ENCODE results near the gene SYNGR3.
"Not testable (repeated sequence)": the region's sequence is repeated elsewhere in the genome, so short reads cannot be mapped to it uniquely, and the experiment has no call there.

The SYNGR3 gene

DNA sequence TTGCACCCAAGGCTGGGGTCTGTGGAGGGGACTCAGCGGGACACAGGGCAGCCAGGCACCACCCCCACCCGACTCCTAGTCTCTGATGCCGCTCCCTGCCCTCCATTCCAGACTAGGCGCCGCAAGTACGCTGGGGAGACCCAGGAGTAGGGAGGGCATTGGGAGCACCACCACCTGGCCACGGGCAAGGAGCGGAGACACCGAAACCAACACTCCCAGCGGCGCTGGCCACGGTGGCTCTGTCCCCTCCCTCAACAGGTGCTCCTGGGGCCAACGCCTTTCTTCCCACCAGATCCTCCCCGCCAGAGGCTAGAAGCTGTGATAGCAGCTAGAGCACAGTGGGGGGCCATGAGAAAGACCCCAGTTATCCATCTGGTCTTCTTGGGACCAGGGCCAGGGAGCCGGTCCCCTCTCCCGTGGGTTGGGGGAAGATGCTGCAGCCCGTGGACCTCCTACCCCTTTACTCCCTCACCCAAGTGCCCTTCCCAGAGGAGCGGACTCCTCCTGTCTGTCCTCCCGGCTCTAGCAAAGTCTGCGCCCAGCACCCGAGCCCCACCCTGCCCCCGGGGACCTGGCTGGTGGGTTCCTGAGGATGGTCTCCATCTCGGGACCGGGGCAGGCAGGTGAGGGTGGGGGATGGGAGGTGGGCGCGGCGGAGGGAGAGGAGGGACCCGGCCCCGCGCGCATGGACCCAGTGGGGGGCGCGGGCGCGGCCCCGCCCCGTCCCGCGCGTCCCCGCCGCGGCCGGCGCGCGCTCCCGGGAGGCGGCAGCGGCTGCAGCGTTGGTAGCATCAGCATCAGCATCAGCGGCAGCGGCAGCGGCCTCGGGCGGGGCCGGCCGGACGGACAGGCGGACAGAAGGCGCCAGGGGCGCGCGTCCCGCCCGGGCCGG, at the start of gene SYNGR3:
SYNGR3 (plus strand) TSS at position 762 of the 892 bp plus-strand sequence. CDS start 133 bp downstream, outside the sequence.
- no peak for DNase-seq (ENCODE audit: low spot score)

- DNase-seq (ENCODE audit: low spot score), result no peak
Measured at GRCh38 chr16:1940273-1941161, 49.3 kb upstream of the SYNGR3 start.

- no peak for DNase-seq (ENCODE audit: low spot score)
Measured at GRCh38 chr16:1941162-1942046, 48.4 kb upstream of the SYNGR3 start.

- DNase-seq (ENCODE audit: low spot score), result no peak
Measured at GRCh38 chr16:1942047-1942809, 47.5 kb upstream of the SYNGR3 start.

DNA sequence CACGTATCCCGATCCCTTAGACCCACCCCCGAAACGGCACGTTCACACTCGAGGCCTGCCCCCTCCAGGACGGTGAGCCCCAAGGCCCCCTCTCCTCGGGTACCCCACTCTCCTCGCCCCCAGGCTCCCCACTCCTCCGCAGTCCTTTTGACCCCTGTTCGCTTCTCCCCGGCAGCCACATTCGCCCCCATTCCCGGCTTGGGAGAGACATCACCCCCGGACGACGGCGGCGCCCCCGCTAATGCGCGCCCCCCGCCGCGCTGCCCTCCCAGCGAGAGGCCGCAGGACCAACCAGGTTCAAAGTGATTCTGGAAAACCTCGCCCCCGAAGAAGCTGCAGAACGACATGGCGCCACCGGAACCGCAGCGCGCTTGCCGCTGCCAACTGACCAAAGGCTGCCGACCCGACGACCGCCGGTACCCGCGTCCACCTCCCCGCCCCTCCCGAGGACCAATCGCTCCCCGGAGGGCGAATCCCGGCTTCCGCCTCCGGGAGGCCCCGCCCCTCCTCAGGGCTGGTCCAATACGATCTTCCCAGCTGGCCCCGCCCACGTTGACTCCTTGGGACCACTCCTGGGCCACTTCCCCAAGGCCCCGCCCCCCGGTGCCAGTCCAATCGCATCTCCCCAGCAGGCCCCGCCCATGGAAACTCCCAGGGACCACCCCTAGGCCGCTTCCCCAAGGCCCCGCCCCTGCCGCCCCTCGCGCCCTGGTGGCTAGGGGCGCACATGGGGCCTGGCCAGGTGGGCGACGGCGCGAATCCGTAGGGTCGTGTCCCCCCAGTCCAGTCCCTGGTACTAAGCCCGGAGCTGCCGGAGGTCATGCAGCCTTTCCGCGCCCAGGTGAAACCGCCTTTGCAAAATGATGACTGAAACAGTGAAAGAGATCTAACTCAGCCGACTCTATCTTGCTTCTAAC, 46.7 kb upstream of the SYNGR3 start, which contains the start of gene MSRB1:
MSRB1 (minus strand) TSS at position 390 of the 917 bp plus-strand sequence; CDS start at position 347, 43 bp downstream.
- DNase-seq (ENCODE audit: low spot score), result peak; percentile 100

GRCh38 chr16:1944612-1945199, 45.1 kb upstream of the SYNGR3 start:
- no peak for DNase-seq (ENCODE audit: low spot score)

GRCh38 chr16:1945559-1946391, 44.0 kb upstream of the SYNGR3 start:
- no peak for DNase-seq (ENCODE audit: low spot score)

GRCh38 chr16:1946495-1947368, 43.0 kb upstream of the SYNGR3 start:
- no peak for DNase-seq (ENCODE audit: low spot score)

DNA sequence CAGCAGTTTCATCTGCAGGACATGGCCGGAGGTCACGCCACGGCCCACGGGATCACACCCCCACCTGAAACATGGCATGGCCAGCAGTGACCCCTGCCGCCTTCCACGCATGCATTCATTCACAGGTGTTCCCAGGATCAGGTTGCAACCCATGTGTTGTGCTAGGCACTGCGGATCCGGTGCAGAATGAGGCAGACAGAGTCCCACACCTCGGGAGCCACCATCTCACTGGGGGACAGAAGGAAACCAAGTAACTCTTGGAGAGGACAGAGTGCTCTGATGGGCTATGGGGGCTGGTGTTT, 42.5 kb upstream of the SYNGR3 start:
- DNase-seq (ENCODE audit: low spot score), result no peak

DNA sequence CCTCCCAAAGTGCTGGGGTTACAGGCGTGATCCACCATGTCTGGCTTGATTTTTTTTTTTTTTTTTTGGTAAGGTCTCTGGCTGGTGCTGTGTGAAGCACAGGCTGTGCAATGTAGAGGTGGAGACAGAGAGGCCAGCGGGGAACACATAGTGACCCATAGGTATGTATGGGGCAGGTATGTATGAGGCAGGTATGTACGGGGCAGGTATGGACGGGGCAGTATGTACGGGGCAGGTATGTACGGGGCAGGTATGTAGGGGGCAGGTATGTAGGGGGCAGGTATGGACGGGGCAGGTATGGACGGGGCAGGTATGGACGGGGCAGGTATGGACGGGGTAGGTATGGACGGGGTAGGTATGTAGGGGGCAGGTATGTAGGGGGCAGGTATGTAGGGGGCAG, 40.3 kb upstream of the SYNGR3 start:
- no peak for DNase-seq (ENCODE audit: low spot score)

DNA sequence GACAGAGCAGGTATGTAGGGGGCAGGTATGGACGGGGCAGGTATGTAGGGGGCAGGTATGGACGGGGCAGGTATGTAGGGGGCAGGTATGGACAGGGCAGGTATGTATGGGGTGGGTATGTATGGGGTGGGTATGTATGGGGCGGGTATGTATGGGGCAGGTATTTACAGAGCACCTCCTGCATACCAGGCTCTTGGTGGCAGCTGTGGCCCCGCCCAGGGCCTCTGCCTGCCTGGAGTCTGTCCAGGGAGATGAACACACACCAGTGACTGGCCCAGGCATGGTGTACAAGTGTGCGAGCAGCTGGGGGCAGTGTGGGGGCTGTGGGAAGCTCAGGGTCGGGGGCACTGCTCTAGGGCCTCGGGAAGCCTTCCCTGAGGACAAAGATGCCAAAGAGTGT, 39.7 kb upstream of the SYNGR3 start:
- DNase-seq (ENCODE audit: low spot score), result no peak

- DNase-seq (ENCODE audit: low spot score), result no peak
Measured at GRCh38 chr16:1950559-1950958, 39.2 kb upstream of the SYNGR3 start.

DNA sequence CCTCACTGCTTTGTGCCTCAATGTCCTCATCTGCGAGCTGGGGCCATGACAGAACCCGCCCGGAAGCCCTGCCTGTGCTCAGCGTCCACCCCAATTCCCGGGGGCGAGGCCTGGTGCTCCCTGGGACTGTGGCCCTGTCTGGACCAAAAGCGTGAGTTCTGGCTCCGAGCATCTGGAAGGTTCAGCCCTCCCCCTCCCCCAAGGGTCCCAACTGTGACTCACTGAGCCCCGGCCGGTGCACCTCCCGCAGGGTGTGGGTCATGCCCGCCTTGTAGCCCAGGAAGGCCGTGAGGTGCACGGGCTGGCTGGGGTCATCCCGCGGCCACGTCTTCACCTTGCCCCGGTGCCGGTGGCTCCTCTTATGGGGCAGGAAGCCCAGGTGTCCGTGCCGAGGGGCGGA, 36.0 kb upstream of the SYNGR3 start:
- DNase-seq (ENCODE audit: low spot score), result no peak

- DNase-seq (ENCODE audit: low spot score), result not testable (repeated sequence)
Measured at GRCh38 chr16:1957434-1958142, 32.2 kb upstream of the SYNGR3 start.

GRCh38 chr16:1958143-1958491, 31.7 kb upstream of the SYNGR3 start:
- not testable (repeated sequence) for DNase-seq (ENCODE audit: low spot score)

GRCh38 chr16:1958715-1959268, 31.0 kb upstream of the SYNGR3 start:
- no peak for DNase-seq (ENCODE audit: low spot score)
